ENCODE results near the gene MFSD12.

DNA sequence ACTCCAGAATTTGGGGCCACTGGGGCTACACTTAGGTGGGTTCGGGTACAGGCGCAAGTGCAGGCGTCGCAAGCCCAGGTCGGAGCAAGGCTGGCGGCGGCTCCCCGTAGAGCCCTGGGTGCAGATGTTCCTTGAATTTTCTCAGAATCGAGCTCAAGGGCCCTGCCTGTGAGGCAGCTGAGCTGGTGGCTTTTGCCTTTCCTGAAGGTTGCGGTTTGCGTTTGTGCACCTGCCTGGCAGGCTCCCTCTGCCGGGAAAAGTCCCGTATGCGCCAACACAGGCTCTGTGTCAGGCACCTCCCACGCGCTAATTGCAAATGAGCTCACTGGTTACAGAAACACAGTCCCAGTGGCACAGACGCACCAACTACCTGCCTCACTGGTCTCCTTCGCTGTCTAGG, 62.8 kb downstream of the MFSD12 start:
- TF ChIP-seq, protein P1, sequence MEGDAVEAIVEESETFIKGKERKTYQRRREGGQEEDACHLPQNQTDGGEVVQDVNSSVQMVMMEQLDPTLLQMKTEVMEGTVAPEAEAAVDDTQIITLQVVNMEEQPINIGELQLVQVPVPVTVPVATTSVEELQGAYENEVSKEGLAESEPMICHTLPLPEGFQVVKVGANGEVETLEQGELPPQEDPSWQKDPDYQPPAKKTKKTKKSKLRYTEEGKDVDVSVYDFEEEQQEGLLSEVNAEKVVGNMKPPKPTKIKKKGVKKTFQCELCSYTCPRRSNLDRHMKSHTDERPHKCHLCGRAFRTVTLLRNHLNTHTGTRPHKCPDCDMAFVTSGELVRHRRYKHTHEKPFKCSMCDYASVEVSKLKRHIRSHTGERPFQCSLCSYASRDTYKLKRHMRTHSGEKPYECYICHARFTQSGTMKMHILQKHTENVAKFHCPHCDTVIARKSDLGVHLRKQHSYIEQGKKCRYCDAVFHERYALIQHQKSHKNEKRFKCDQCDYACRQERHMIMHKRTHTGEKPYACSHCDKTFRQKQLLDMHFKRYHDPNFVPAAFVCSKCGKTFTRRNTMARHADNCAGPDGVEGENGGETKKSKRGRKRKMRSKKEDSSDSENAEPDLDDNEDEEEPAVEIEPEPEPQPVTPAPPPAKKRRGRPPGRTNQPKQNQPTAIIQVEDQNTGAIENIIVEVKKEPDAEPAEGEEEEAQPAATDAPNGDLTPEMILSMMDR (conservative IDR thresholded peaks at IDR 0.05; ENCODE audit: low read depth, low read length): no peak
- TF ChIP-seq EZH2 (IDR thresholded peaks at IDR 0.05; ENCODE audit: low read length, unreplicated experiment): no peak

Data from PC-3 (cell line).